Stomach (tissue), 4 donors: ENCODE measurements around the gene WDR54.

Experiments used
- EP300 ChIP-seq: sonication (generic); formaldehyde crosslinking; IDR thresholded peaks from one replicate; pipeline ENCODE4 v1.6.1; 2017; ENCODE audit warnings: antibody characterized with exemption
- POLR2A ChIP-seq, 4 donors: fragments of 450-650 bp; IDR thresholded peaks; one replicate each; pipeline ENCODE4 v1.6.1; 2016; ENCODE audit warnings: antibody characterized with exemption in 4 of 4, control low read depth in 2 of 4, mild to moderate bottlenecking in 1 of 4, moderate library complexity in 1 of 4
- POLR2AphosphoS5 ChIP-seq, 3 donors: sonication (generic); formaldehyde crosslinking; IDR thresholded peaks; one replicate each; pipeline ENCODE4 v1.6.1; 2016; ENCODE audit warnings: antibody characterized with exemption in 3 of 3
- TF ChIP-seq, protein P1 (sequence below), 7 experiments: fragments of 450-650 bp in 4 of 7; fragments of 200-600 bp in 3 of 7; sonication (generic) in 3 of 7; IDR thresholded peaks; one replicate each; pipeline ENCODE4 v1.5.1; 2016 to 2019; ENCODE audit warnings: antibody characterized with exemption in 7 of 7, control low read depth in 2 of 7, mild to moderate bottlenecking in 1 of 7

DNA sequence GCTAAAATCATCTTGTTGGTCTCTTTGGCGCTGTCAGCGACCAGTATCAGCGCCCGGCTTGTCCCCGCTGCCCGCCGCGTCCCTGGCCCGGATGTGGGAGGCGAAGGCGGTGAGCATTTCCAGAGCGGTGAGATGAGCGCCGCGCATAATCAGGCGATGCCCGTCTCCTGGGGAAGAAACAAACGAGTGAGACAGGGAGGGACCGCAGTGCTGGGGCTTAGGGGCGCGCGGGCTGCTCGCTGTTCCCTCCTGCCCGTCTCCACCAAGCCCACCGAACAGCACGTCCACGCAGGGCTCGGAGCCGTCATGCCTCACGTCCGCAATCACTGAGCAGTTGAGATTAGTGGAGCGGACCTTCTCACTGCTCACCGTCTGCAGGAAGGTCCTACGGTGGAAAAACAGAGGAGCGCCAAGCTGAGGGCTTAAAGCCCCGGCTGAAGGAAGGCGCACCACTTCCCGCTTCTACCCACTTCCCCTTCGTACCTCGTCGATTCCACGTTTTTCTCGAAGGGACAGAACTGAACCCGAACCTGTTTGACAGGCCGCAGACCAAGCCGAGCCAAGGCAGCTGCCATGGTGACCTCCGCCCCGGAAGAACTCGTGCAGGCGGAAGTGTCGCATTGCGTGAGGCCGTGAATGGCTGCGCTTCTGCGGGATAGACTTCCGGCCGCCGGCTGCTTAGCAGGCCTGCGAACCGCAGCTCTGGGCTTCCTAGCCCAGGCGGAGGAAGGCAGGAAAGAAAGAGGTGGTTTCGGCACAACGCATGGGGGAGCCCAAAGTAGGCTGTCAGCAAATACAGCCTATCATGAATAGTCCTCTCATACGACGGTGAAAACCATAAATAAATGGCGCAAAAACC lies 50.8 kb downstream of the WDR54 start, which contains the start of gene MRPL53:
- TF ChIP-seq, protein P1, sequence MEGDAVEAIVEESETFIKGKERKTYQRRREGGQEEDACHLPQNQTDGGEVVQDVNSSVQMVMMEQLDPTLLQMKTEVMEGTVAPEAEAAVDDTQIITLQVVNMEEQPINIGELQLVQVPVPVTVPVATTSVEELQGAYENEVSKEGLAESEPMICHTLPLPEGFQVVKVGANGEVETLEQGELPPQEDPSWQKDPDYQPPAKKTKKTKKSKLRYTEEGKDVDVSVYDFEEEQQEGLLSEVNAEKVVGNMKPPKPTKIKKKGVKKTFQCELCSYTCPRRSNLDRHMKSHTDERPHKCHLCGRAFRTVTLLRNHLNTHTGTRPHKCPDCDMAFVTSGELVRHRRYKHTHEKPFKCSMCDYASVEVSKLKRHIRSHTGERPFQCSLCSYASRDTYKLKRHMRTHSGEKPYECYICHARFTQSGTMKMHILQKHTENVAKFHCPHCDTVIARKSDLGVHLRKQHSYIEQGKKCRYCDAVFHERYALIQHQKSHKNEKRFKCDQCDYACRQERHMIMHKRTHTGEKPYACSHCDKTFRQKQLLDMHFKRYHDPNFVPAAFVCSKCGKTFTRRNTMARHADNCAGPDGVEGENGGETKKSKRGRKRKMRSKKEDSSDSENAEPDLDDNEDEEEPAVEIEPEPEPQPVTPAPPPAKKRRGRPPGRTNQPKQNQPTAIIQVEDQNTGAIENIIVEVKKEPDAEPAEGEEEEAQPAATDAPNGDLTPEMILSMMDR (IDR thresholded peaks at IDR 0.05): no peak
- no peak for TF ChIP-seq EP300
- peak in 1 of 4 donors; percentile 57 for TF ChIP-seq POLR2A (IDR thresholded peaks at IDR 0.05)
- peak; percentile 88 to 100 (median 97) for TF ChIP-seq POLR2AphosphoS5 (IDR thresholded peaks at IDR 0.05)
